HG02970 (cell line): ENCODE measurements around the gene RYR1.
"Not testable (repeated sequence)": the region's sequence is repeated elsewhere in the genome, so short reads cannot be mapped to it uniquely, and the experiment has no call there.

Source experiments
- ATAC-seq: cut with Tn5 transposase; IDR thresholded peaks from one replicate; pipeline ENCODE4 v1.9.1; 2021; ENCODE audit warnings: mild to moderate bottlenecking, moderate library complexity, moderate number of reproducible peaks; ENCODE audit not compliant: unreplicated experiment, low FRiP score

RYR1 gene

DNA sequence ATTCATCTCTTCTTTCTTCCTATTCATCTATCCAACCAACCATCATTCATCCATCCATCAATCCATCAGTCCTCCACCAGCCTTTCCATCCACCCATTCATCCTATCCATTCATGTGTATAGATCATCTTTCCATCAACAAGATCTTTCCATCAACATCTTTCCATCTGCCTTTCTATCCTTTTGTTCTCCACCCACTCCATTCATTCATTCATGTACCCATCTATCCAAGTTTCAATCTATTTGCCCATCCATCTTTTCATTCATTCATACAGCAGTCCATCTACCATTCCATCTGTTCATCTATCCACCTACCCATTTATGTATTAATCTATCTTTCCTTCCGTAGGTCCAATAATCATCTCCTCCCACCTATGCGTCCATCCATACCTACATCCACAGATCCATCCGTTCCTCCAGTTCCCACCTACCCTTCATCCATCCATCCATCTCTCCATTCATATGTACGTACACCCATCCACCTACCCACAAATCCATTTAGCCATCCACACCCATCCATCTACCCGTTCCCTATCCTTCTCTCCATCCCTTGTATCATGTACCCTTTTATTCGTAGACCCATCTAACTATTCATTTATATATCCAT lies 53.3 kb downstream of the RYR1 start:
- ATAC-seq: no peak

DNA sequence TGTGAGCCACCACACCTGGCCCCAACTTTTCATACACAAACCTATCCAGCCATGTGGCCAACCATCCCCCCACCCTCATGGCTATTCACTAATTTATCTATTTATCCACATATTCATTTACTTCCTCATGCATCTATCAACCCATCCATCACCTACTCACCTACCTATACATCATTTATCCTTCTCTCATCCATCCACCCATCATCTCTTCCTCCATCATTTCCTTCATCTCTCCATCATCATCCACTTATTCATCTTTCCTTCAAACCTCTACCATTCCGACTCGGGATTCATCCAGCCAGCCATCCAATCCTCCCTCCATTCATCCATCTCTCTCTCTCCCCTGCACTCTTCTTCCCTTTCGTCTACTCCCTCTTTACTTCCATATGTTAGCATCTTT lies 54.6 kb downstream of the RYR1 start:
- no peak for ATAC-seq

DNA sequence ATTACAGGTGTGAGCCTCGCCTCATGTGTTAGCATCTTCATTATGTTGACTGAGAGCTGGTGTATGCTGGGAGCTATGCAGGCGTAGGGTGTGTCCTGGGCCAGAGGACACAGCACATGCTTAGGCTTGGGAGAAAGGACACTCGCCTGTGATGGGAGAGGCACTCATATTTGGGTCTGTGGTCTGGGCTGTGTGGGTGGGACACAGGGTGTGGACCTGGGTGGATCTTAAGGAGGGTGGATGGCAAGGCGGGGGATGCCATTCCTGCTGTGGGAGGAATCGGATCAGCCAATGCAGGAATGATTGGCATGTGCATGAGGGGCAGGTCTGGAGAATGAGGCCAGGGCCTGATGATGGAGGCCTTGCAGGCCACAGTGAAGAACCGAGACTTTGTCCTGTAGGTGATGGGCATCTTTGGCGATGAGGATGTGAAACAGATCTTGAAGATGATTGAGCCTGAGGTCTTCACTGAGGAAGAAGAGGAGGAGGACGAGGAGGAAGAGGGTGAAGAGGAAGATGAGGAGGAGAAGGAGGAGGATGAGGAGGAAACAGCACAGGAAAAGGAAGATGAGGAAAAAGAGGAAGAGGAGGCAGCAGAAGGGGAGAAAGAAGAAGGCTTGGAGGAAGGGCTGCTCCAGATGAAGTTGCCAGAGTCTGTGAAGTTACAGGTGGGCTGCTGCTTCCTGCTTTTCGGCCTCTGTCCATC lies 55.4 kb downstream of the RYR1 start:
- ATAC-seq: no peak

DNA sequence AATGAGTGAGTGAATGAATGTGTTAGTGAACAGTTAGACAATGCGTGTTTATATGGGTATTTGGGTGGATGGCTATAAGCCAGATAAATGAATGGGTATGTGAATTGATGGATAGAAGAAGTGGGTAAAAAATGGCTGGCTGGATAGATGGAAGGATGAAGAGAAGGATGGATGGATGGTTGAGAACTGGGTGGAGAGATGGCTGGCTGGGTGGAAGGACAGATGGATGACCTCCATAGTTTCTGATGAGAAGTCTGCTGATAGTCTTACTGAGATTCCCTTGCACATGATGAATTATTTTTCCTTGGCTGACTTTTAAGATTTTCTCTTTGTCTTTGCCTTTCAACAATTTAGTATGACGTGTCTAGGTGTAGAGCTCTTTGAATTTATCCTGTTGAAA lies 57.4 kb downstream of the RYR1 start:
- ATAC-seq: no peak

DNA sequence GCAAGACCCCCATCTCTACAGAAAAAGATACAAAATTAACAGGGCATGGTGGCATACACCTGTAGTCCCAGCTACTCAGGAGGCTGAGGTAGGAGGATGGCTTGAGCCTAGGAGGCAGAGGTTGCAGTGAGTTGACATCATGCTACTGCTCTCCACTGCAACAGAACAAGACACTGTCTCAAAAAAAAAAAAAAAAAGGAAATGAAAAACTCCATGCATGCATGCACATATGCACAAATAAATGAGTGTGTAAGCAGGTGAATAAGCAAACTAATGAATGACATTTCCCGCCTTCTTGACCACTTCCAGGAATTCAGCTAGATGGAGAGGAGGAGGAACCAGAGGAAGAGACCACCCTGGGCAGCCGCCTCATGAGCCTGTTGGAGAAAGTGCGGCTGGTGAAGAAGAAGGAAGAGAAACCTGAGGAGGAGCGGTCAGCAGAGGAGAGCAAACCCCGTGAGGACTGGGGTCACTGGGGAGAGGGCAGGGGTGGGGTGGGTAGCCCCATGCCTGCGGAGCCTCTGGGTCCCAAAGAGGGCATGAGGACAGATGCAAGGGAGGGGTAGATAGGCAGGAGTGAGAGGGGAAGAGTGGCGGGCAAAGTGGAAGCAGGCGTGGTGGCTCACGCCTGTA lies 58.8 kb downstream of the RYR1 start:
- ATAC-seq: no peak

- no peak for ATAC-seq
These were observed 60.9 kb downstream of the RYR1 start for GRCh38 chr19:38494379-38494778.

GRCh38 chr19:38495375-38495774 lies 61.9 kb downstream of the RYR1 start:
- ATAC-seq: not testable (repeated sequence)

DNA sequence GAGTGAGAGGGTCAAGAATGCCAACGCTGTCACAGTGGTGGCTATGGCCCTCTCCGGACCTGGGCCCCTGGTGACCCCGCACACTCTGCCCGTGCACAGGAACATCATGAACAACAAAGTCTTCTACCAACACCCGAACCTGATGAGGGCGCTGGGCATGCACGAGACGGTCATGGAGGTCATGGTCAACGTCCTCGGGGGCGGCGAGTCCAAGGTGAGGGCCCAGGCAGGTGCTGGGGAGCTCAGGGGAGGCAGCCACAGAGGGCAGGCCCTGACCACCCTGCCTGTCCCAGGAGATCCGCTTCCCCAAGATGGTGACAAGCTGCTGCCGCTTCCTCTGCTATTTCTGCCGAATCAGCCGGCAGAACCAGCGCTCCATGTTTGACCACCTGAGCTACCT lies 62.6 kb downstream of the RYR1 start:
- no peak for ATAC-seq

- no peak for ATAC-seq
These were observed 63.4 kb downstream of the RYR1 start for GRCh38 chr19:38496603-38497487.

- no peak for ATAC-seq
These were observed 64.4 kb downstream of the RYR1 start for GRCh38 chr19:38497907-38498306.

DNA sequence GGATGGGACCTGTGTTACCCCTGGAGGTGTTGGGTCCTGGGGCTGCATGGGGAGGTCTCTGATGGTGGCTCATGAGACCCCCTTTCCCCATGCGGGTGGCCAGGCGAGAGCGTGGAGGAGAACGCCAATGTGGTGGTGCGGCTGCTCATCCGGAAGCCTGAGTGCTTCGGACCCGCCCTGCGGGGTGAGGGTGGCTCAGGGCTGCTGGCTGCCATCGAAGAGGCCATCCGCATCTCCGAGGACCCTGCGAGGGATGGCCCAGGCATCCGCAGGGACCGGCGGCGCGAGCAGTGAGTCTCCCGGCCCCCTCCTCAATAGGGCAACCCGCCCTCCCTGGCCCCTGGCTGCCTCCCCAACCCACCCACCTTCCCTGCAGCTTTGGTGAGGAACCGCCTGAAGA lies 66.0 kb downstream of the RYR1 start:
- no peak for ATAC-seq

DNA sequence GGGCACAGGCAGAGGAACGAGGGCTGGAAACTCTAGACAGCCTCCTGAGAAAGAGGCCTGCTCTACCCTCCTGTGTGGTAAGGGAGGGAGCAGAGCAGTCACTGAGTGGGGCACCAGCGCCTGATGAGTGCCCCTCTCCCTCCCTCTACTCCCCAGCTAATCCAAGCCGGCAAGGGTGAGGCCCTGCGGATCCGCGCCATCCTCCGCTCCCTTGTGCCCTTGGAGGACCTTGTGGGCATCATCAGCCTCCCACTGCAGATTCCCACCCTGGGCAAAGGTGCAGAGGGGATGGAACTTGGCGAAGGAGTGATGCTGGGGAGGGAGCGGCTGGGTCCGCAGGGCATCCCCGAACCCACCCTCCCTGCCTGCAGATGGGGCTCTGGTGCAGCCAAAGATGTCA lies 67.0 kb downstream of the RYR1 start:
- ATAC-seq: no peak

DNA sequence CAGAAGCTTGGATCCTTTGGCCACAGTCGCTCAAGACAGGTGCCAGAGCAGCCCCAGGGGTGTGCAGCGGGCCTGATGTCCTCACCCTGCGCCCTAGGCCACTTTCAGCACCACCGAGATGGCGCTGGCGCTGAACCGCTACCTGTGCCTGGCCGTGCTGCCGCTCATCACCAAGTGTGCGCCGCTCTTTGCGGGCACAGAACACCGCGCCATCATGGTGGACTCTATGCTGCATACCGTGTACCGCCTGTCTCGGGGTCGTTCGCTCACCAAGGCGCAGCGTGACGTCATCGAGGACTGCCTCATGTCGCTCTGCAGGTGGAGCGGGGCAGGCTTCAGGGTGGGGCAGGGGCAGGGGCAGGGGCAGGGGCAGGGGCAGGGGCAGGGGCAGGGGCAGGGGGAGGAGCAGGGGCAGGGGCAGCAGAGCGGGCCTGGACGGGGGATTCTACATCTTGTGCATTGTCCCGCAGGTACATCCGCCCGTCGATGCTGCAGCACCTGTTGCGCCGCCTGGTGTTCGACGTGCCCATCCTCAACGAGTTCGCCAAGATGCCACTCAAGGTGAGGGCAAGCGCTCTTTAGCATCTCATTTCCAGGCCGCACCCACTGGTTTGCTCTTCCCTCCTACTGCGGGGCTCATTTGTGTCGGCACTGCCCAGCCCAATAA lies 69.1 kb downstream of the RYR1 start:
- ATAC-seq: no peak

GRCh38 chr19:38503077-38503410 lies 69.6 kb downstream of the RYR1 start:
- ATAC-seq: no peak

DNA sequence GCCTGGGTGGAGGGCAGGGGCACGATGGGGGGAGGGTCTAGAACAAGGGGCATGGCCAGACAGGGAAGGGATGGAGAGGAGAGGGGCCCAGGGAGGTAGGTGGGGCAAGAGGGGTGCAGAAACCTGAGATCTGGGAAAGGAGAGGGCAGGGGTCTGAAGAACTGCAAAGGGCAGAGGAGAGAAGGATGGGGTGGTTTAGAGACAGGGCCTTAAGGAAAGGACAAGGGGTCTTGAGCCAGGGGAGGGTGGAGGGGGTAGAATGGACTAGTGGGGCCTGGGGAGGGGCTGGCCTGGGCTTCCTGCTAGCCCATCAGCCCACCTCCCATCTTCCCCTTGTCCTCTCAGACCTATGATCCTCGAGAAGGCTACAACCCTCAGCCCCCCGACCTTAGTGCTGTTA lies 72.5 kb downstream of the RYR1 start:
- ATAC-seq: no peak

DNA sequence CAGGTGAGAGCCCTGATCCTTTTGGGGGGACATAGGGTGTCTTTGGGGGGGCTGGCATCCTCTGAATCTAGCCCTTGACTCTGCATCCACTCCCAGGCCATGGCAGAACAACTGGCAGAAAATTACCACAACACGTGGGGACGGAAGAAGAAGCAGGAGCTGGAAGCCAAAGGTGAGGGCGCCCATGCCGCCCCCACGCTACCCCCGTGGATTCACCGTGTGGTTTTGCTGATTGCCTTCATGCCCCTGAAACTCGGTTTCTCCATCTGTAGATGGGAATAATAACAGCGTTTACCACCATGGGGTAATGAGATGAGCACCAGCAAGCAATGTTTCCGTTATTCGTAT lies 72.9 kb downstream of the RYR1 start:
- ATAC-seq: no peak

- no peak for ATAC-seq
These were observed 73.4 kb downstream of the RYR1 start for GRCh38 chr19:38506723-38507550.

DNA sequence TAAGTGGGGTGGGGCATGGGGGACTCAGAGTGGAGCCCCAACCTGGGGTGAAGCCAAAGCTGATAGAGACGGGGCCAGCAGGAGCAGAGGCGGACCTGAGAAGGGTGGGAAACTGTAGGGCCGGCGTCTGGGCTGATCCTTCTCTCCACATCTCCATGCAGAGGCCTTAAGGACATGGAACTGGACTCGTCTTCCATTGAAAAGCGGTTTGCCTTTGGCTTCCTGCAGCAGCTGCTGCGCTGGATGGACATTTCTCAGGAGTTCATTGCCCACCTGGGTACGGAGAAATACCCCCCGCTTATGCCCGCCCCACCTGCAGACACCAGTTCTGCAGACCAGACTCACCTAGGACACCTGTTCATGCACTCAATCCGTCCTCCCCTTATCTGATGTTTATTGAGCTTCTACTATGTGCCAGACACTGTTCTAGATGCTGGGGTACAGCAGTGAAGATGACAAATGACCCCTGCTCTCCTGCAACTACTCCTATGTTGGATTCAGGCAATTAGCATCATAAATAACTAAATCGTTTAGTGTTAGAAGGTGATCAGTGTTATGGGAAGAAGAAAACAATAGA lies 74.1 kb downstream of the RYR1 start:
- no peak for ATAC-seq

- no peak for ATAC-seq
These were observed 75.0 kb downstream of the RYR1 start for GRCh38 chr19:38508507-38508906.

GRCh38 chr19:38509027-38509426 lies 75.5 kb downstream of the RYR1 start:
- no peak for ATAC-seq
